Subcutaneous abdominal adipose tissue (tissue), 5 donors: ENCODE data around the gene GDPD1.
"Not testable (repeated sequence)": the region's sequence is repeated elsewhere in the genome, so short reads cannot be mapped to it uniquely, and the experiment has no call there.

Experiments
- H3K27ac ChIP-seq: one replicate; pipeline ENCODE4 v1.7.0; 2013; ENCODE audit warnings: low read depth, mild to moderate bottlenecking, inconsistent platforms, low read length, moderate library complexity
- H3K27me3 ChIP-seq, 5 donors: one replicate each; pipeline ENCODE4 v1.7.0; 2013; ENCODE audit warnings: low read length in 5 of 5, inconsistent platforms in 1 of 5; ENCODE audit not compliant: control insufficient read depth in 5 of 5, insufficient read depth in 4 of 5
- H3K36me3 ChIP-seq, 5 donors: one replicate each; pipeline ENCODE4 v1.7.0; 2013; ENCODE audit warnings: low read length in 5 of 5; ENCODE audit not compliant: control insufficient read depth in 5 of 5, insufficient read depth in 5 of 5
- H3K4me1 ChIP-seq, 5 donors: one replicate each; pipeline ENCODE4 v1.7.0; 2013; ENCODE audit warnings: low read length in 5 of 5, mild to moderate bottlenecking in 3 of 5, moderate library complexity in 1 of 5; ENCODE audit not compliant: control insufficient read depth in 5 of 5, insufficient read depth in 5 of 5
- H3K4me3 ChIP-seq, 5 donors: one replicate each; pipeline ENCODE4 v1.7.0; 2013; ENCODE audit warnings: low read length in 5 of 5, low read depth in 1 of 5
- H3K9ac ChIP-seq, 5 donors: one replicate each; pipeline ENCODE4 v1.7.0; 2013; ENCODE audit warnings: low read length in 5 of 5, mild to moderate bottlenecking in 4 of 5, moderate library complexity in 3 of 5
- H3K9me3 ChIP-seq, 5 donors: one replicate each; pipeline ENCODE4 v1.7.0; 2013; ENCODE audit warnings: low read length in 5 of 5; ENCODE audit not compliant: control insufficient read depth in 5 of 5
- donor health status: healthy.
- donor health status: healthy.
- donor health status: healthy.
- donor health status: healthy.
- donor health status: healthy.

Gene GDPD1

DNA sequence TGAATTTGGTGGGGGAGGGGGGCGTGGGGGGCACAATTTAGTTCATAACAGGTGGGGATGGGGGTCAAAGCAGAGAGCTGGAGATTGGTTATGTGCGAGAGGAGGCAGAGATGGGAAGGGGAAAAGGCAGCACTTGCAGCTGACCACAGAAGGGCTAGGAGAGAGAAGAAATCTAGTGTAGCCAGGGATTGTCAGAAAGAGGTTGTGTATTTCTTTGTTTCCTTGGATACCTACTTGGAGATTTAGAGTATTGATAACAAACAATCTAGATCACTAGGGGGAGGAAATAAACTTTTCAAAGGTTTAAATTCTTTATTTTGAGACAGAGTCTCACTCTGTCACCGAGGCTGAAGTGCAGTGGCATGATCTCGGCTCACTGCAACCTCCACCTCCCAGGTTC lies 64.0 kb downstream of the GDPD1 start:
- Histone ChIP-seq H3K27ac (no peak overlapping the region), H3K9me3 (peaks cover 0 to 2% (median 0%) of the 10 kb centered on the region in 5 donors), H3K36me3 (no peaks in the 10 kb centered on the region), H3K4me3 (no peak overlapping the region), H3K9ac (no peak overlapping the region), H3K4me1 (no peaks in the 10 kb centered on the region), H3K27me3 (no peaks in the 10 kb centered on the region)

DNA sequence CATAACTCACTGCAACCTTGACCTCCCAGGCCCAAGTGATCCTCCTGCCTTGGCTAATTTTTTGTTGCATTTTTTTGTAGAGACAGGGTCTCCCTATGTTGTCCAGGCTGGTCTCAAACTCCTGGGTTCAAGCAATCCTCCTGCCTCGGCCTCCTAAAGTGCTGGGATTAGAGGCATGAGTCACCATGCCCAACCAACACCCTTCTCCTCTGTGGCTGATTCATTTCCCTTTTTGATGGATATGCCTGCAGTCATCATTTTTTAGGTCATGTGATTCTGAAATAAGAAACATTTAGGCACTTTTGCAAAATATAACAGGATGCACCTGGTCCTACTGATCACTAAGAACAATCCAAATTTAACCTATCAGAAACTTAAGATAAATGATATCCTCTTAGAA lies 67.1 kb downstream of the GDPD1 start:
- Histone ChIP-seq H3K36me3 (no peaks in the 10 kb centered on the region), H3K4me3 (no peak overlapping the region), H3K27ac (no peak overlapping the region), H3K27me3 (no peaks in the 10 kb centered on the region), H3K9ac (no peak overlapping the region), H3K9me3 (no peaks in the 10 kb centered on the region), H3K4me1 (peaks cover 0 to 6% (median 0%) of the 10 kb centered on the region in 5 donors)

DNA sequence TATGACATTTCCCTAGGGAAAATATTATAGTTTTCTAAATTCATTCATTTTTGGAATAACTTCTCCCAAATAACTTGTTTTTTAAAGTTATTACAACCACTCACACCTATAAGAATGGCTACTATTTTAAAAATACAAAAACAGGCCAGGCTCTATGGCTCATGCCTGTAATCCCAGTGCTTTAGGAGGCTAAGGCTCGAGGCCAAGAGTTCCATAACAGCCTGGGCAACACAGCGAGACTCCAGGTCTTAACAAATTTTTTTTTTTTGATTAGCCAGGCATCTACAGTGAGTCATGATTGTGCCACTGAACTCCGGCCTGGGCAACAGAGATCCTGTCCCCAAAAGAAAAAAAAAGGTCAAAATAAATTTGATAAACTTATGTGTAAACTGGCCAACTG lies 67.6 kb downstream of the GDPD1 start:
- no peak overlapping the region for H3K9ac ChIP-seq

GRCh38 chr17:59289981-59290301 lies 69.6 kb downstream of the GDPD1 start:
- H3K9me3 ChIP-seq: no peaks in the 10 kb centered on the region
- no peaks in the 10 kb centered on the region for H3K27me3 ChIP-seq
- no peak overlapping the region for H3K27ac ChIP-seq
- peaks cover 0 to 6% (median 0%) of the 10 kb centered on the region in 5 donors for H3K4me1 ChIP-seq
- H3K4me3 ChIP-seq: no peak overlapping the region
- H3K36me3 ChIP-seq: no peaks in the 10 kb centered on the region
- H3K9ac ChIP-seq: no peak overlapping the region

More for the DNA sequence above, 67.6 kb downstream of the GDPD1 start:
- Histone ChIP-seq H3K4me1 (peaks cover 0 to 6% (median 0%) of the 10 kb centered on the region in 5 donors), H3K27me3 (no peaks in the 10 kb centered on the region), H3K36me3 (no peaks in the 10 kb centered on the region), H3K4me3 (no peak overlapping the region), H3K27ac (no peak overlapping the region), H3K9me3 (no peaks in the 10 kb centered on the region)

DNA sequence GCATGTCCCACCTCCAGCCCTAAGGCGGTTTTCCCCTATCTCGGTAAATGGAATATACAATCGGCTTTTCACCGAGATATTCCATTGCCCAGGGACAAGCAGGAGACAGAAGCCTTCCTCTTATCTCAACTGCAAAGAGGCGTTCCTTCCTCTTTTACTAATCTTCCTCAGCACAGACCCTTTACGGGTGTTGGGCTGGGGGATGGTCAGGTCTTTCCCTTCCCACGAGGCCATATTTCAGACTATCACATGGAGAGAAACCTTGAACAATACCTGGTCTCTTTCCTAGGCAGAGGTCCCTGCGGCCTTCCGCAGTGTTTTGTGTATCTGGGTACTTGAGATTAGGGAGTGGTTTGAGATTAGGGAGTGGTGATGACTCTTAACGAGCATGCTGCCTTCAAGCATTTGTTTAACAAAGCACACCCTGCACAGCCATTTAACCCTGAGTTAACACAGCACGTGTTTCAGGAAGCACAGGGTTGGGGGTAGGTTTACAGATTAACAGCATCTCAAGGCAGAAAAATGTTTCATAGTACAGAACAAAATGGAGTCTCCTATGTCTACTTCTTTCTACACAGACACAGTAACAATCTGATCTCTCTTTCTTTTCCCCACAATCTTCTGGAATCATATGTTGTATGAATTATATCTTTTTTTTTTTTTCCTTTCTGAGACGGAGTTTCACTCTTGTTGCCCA lies 70.1 kb downstream of the GDPD1 start:
- H3K36me3 ChIP-seq, H3K4me3 ChIP-seq, H3K27ac ChIP-seq, H3K9ac ChIP-seq, H3K27me3 ChIP-seq, H3K9me3 ChIP-seq, H3K4me1 ChIP-seq: not testable (repeated sequence)

DNA sequence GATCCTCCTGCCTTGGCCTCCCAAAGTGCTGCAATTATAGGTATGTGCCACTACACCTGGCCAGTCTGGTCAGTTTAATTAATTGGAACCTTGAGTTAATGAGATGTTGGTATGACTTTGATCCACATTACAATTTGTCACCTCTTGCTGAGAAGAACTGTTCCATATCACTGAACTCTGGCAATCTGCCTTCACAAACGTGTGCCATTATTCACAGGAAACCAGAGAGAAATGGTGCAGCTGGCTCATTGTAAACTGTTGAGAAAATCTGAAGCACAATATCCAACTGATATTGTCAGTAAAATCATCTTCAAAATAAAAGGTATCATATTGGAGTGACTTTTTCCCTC lies 71.8 kb downstream of the GDPD1 start:
- Histone ChIP-seq H3K9ac (no peak overlapping the region), H3K9me3 (no peaks in the 10 kb centered on the region), H3K4me1 (peaks cover 0 to 6% (median 0%) of the 10 kb centered on the region in 5 donors), H3K36me3 (no peaks in the 10 kb centered on the region), H3K27ac (no peak overlapping the region), H3K27me3 (no peaks in the 10 kb centered on the region), H3K4me3 (no peak overlapping the region)

- Histone ChIP-seq H3K27me3 (no peaks in the 10 kb centered on the region), H3K4me3 (no peak overlapping the region), H3K27ac (no peak overlapping the region), H3K36me3 (no peaks in the 10 kb centered on the region), H3K9ac (no peak overlapping the region), H3K9me3 (no peaks in the 10 kb centered on the region), H3K4me1 (no peaks in the 10 kb centered on the region)
Observed at GRCh38 chr17:59296190-59296589, 75.9 kb downstream of the GDPD1 start.

DNA sequence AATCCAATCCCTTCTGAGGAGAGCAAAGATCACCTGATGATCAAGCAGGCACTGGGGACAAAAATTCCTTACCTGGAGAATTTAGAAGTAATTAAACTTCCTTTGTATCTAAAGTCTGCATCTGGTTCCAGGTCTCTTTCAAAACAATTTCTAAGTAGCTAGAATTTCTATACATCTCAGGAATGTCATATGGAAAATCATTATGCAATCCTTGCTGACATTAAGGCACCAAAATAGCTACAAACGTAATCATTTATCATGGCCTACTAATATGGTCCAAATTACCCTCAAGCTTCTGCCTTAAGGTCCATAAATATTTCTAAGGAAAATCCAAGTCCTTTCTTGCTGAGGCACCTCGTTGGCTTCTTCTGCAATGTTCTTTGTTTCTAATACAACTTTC lies 78.2 kb downstream of the GDPD1 start:
- no peaks in the 10 kb centered on the region for H3K4me1 ChIP-seq
- H3K4me3 ChIP-seq: no peak overlapping the region
- no peaks in the 10 kb centered on the region for H3K27me3 ChIP-seq
- H3K36me3 ChIP-seq: no peaks in the 10 kb centered on the region
- H3K9me3 ChIP-seq: no peaks in the 10 kb centered on the region
- H3K9ac ChIP-seq: no peak overlapping the region
- H3K27ac ChIP-seq: no peak overlapping the region

DNA sequence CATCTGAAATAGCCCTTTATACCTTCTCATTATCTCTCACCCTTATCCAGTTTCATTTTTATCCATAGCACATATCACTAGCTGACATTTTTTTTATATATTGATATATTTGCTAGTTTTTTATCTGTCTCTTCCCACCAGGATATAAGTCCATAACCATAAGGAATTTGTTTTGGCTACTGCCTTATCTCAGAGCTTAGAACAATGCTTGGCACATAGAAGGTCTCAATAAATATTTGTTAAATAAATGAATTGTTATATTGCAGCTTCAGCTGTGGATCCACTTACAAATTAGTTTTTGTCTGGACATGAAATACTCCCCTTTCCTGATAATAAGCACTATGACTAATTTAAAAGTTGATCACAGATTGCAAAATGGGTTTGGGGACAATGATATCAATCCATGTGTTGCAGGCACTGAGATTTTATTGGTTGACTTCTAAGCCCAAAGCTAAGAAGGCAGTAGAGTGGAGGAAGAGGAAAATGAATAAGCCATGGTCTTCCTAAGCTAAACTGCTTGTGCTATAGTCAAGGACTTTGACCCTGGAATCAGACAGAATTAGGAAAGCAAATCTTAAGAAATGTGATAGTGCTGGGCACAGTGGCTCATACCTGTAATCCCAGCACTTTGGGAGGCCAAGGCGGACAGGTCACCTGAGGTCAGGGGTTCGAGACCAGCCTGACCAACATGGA lies 79.2 kb downstream of the GDPD1 start:
- Histone ChIP-seq H3K27ac (no peak overlapping the region), H3K4me3 (no peak overlapping the region), H3K9ac (no peak overlapping the region)

GRCh38 chr17:59300941-59301340 lies 80.6 kb downstream of the GDPD1 start:
- no peaks in the 10 kb centered on the region for H3K4me1 ChIP-seq
- no peak overlapping the region for H3K4me3 ChIP-seq
- H3K9ac ChIP-seq: no peak overlapping the region
- no peaks in the 10 kb centered on the region for H3K27me3 ChIP-seq
- H3K9me3 ChIP-seq: no peaks in the 10 kb centered on the region
- no peaks in the 10 kb centered on the region for H3K36me3 ChIP-seq
- no peak overlapping the region for H3K27ac ChIP-seq

More for the DNA sequence above, 79.2 kb downstream of the GDPD1 start:
- Histone ChIP-seq H3K27me3 (no peaks in the 10 kb centered on the region), H3K4me1 (no peaks in the 10 kb centered on the region), H3K9me3 (no peaks in the 10 kb centered on the region), H3K36me3 (no peaks in the 10 kb centered on the region)
